ENCODE measurements around the gene SSBP2.
A peak's percentile ranks its signal among the peaks of the same experiment; 100 is the strongest.

Gene SSBP2

DNA sequence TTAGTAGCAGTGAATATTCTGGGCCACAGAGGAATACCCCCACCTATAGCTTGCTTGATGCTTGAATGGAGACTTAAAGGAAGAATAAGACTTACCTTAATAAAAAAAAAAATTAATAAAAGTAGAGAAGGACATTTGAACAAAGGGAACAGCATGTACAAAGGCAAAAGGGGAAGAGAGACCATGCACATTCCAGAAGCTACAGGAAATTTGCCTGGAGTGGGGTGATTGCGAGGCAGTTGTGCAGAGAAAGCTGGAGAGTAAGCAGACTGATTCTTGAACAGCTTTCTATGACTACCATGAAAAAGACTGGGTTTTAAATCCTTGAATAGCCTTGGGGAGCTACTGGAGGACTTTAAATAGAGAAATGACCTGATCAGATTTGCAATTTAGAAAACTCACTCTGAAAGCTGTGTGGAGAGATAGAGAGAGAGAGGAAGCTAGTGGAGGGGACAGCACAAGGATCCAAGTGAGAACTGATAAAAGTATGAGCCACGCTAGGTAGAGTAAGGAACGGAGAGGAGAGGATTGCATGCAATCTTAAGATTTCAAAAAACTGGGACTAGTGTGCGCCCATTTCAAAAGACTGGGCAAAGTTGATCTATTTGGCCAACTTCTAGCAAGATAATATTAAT, 12.5 kb upstream of the SSBP2 start:
- DNase-seq = no peak

DNA sequence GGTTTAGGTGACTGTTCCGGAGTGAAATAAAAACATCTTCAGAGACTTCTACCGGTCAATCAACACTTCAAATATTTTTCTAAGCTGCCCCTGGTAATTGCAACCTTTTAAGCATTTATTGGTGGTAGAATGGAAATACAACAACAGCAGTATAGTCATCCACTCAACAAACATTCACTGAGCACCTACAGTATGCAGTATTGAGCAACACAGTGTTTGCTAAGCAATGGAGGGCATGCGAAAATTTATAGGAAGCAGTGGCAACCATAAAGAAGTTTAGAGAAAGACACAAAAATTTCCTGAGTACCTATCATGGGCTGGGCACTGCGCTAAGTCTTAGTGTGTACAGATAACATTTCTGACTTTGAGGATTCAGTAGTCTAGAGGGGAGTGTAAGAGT, 12.0 kb upstream of the SSBP2 start:
- DNase-seq = no peak

DNA sequence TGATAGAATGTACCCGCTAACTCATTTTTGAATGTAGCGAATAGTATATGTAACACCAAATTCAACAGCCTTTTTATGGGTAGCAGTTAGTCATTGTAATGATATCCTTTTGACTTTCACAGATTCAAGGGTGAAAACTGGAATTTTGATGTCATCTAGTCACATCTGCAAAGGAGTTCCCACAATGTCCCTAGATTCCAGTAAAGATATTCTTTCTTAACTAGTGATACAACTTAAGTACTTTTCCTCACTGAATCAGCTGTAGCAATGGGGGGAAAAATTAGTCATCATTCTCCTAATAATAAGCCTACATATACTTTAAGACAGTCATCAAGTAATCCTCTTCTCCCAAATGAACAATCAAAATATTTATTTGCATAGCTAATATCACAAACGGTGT, 11.5 kb upstream of the SSBP2 start:
- no peak for DNase-seq

DNA sequence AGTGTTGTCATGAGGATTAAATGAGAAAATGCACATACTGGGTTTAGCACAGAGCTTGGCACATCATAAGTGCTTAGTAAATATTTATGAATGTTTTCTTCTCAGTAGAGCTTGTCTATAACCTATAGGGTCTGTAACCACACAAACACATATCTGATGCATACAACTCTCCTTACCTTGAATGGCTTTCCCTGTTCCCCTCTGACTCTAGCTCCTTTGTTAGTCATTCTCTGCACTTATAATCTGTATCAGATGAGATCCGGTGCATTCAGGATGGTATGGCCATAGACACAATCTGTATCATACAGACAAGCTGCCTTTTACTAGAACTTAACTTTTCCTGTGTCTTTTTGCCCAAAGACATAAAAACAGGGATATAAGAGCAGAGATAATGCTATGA, 11.1 kb upstream of the SSBP2 start:
- no peak for DNase-seq

DNA sequence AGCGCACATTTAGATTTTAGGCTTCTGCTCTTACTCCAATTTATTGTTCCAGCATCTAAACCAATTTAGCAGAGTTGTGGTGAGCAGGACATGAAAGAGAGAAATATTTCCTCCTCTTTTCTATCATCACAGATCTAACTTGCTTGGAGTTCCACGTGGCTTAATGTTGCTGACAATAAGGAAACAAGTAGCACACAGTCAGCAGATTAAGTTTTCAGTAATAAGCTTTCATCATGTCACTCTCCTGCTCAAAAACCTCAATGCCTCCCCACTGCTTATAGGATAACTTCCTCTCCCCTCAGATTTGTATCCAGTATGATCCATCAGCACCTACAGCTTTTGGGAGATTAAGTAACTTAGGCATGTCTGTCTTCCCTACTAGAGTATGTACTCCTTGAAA, 10.4 kb upstream of the SSBP2 start:
- DNase-seq = no peak

DNA sequence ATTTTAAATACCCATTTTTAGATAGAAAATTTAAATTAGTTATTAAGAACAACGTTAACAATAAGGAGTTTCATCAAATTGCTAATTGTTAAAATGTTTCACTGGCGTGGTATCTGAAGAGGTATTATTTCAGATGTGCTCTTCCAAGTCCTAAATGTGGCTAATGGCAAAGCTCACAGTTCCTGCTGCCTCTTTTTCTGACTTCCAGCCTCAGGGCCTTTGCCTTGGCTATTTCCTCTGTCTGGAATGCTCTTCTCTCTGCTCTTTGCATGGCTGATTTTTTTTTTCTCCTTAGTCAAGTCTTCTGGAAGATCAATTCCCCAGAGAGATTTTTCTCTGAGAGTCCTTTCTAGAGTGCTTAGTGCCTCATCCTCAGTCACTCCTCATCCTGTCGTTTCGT, 9.6 kb upstream of the SSBP2 start:
- no peak for DNase-seq

DNA sequence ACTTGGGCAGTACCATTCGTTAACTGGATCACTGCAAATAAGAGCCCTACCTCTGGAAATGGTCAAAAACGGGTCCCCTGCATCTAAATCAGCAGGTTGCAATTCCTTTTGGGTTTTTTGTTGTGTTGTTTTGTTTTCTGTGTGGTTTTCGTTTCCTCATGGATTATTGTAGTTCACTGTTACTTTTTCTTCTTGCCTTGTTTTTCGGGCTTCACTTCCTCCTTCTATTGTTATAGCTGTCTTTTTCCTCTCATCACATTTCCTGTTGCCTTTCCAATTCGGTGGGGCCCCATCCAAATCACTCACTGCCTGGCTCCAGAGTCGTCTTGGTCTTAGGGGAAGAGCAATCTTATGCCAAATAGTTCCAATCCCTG, 8.7 kb upstream of the SSBP2 start:
- DNase-seq = no peak

DNA sequence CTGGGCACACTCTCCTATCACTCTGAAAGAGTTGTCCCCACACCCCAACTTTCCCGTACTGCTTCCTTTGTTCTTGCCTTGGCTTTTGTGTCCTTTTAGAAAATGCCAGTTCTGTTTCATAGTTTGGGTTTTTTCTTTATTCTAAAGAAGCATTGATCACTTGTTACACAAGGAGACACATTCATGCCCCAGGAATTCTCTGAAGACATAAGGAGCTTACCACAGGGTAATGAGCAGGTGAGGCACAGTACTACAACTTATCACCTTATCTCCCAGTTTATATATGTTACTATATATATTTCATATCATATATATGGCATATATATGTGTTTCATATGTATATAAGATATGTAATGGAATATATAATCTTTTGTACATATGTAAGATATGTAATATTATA, 6.5 kb upstream of the SSBP2 start:
- no peak for DNase-seq

DNA sequence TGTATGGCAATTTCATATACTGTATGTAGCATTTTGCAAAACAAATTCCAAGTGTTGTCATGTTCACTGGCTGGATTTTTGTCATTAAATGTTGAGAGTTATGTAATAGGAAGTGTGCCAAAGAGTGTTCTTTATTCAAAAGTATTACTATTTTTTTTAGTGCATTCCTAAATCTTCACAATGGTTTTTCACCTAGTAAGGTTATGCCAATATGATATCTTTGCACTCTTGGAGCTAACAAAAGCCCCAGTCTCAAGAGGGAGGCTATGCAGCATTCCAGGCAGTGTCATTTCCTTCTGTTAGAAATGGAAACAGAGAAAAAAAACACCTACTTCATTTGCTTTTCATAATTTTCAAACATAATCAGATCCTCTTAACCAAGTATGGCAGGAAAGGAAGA, 5.1 kb upstream of the SSBP2 start:
- DNase-seq = no peak

DNA sequence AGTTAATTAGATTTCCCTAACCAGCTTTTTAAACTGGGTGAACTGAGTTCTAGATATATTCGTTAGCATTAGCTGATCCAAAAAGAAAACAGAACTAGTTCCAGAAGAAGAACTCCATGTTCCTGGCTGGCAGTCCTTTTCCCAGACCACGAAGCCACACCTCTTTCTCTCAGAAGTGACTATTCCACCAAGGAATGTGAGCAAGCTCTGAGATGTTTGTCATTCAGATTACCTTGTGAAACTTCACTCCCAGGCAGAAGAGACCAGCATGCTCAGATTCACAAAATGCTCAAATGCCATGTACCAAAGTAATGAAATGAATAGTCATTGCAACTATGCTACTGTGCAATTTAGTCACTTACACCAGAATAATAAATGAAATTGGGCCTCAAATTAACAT, 4.4 kb upstream of the SSBP2 start:
- DNase-seq = peak in 1 of 2 experiments; percentile 51

DNA sequence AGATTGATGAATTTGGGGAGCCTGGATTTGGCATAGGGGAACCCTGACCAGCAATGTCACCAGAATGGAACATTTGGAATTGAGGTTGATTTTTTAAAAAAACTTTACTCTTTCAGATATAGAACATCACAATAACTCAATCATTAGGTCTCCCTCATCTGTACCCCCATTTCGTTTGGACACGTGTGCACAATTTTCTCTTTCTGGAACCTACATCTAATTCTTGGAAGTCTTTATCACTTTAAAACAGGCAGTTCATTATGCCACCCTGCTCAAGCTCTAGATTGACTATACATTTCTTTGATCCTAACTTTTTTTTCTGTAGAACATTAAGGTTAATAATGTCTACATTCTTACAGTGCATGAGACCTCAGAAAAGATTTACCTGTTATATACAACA, 3.7 kb upstream of the SSBP2 start:
- no peak for DNase-seq

DNA sequence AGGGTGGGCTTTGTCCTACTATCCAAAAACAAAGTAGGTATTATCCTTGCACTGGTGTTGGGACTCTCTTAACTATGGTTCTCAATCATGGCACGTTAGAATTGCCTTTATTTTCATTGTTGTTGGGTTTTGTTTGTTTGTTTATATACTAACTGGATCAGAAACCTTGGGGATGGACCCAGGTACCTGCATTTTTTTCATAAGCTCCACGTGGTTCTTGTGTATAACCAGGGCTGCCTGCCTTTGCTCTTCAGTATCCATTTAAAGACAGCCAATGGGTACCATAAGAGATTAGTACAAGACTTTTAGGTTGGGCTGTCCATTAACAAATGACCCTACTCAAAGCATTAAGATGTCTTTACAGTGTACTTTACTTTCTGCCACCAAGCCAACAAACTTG, 2.5 kb upstream of the SSBP2 start:
- DNase-seq = no peak

DNA sequence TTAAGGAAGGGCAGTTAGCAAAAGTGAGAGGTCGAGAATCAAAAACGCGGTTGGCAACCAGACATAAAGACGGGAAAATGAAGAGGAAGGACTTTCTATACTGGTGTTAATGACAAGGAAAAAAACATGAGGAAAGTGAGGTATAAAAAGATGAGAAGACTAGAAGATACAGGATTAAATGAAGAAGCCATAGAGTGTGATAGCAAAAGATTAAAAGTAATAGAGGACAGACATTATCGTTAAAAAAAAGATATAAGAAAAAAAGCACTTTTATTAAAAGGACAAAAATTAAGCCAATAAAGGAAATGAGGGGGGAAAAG, 1.7 kb upstream of the SSBP2 start:
- no peak for DNase-seq

DNA sequence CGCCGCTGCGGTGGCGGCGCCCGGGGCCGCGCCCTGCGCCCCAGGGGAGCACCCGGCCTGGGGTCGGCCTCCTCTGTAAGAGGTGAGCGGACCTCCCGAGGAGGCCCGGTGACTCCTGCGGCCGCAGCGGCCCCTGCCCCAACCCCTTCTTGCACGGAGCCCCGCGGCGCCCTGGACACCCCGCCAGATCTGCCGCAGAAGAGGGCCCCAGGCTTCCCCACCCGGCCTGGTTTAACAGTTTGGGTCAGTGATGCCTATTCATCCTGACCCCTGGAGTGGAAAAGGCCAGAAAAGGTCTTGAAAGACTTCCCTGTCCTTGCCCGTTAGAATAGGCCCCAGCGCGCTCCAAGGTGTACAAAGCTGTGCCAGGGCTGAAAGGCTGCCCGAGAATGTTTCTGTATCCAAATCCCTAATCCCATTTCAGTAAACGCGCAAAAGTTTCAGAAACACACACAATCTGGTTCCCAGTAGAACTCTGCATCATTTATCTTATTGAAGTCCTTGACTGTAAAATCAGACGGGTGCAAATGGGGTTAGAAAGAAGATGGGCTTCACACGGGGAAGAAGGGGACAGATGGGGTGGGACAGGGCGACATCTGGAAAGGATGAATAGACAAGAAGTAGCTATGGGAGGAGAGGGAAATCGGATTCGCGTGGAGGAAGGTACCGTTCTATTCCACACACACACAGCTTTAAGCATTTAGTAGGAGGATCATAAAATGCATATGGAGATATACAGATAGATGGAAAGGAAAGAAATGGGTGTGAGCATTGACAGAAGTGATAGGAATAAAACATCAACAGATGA, 1.1 kb upstream of the SSBP2 start:
- peak; percentile 13 to 75 for DNase-seq

DNA sequence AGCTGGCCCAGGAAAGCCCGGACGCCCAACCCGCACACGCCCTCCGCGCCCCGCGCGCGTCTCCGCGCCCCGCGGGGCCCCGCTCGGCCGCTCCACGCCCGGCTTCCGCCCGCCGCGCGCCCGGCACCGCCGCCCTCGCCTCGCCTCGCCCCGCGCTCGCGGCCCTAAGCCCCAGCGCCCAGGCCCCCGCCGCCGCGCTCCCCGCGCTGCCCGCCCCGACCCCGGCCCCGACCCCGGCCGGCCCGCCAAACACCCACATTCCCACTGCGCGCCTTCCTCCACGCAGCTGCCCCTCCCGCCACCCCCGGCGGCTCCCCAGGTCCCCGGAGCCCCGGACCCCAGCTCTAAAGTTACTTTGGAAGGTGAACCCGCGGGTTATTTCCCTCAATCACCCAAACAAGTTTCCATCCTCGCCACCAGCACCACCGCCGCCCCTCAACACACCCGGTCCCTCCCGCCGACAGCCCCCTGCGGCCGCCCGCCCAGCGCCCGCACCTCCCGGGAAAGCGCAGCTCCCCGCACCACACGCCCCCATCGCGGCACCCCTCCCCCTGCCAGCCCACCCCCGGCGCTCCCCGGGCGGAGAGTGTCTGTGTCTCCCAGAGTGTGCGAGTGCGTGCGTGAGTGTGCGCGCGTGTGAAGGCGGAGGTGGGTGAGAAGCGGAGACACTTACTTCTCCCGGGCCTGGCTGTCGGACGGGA, 439 bp downstream of the SSBP2 start:
- DNase-seq = no peak

DNA sequence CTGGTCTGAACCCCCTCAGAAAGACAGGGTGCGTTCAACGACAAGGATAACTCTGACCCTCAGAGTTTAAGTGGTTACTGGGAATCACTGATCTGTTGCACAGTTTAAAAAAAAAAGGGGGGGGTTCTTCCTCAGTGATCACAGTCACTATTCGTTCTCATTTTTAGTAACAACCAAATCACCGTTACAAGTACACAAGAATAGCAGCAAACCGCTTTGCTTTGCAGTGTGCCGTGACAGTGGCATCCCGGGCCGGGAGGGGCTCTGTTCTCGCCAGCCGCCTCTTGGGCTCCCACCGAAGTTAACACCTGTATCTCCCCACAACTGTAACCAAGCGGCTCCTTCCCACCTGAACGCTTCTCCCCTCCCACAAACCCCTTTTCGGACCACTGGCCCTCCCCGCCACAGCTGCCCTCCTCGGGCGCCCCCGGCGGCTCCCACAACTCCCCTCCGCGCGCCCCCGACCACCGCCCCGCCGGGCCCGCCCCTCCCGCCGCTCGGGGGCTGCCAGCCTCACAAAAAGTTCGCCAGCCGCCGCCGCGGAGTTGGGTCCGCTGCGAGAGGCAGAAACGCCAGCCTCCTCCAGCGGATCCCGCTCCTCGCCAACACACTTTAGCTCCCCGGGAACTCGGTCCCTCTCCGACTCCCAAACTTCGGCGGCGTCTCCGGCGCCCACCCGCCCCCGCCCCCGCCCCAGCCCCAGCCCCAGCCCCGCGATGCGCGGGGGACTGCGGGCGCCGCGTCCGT, 1.2 kb downstream of the SSBP2 start:
- peak in 1 of 2 experiments; percentile 14 for DNase-seq

DNA sequence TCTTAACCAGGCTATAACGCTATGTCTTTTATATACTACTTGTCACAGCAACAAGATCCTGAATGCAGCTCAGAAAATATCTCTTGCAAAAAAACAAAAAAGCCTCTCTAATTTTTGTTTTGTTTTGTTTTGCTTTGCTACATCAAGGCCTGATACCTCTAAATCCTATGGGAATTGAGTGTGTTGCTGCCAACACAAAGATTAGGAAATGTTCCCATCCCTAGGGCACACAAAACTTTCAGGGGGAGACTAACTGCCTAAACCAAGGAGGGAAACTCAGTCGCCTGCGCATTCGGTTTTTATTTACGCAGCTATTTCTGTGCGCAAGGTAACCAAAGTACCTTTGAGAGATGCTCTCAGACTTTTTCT, 1.7 kb downstream of the SSBP2 start:
- peak; percentile 8 to 21 for DNase-seq

DNA sequence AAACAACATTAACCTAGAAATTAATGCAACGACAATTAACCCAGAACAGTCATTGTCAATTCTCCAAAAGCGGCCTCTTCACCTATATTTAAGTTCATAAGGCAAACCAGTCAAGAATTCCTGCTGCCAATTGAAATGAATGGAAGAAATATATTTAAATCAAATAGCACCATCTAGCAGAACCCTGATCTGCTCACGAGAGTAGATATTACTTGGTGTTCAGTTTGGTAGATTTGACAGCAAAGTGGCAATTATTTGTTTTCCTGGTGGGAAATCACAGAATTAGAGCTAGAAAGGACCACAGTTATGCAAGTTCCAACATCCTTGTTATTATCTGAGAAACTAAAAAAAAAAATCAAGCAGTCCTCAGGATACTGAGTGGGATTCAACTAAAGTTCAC, 2.3 kb downstream of the SSBP2 start:
- peak in 1 of 2 experiments; percentile 14 for DNase-seq

DNA sequence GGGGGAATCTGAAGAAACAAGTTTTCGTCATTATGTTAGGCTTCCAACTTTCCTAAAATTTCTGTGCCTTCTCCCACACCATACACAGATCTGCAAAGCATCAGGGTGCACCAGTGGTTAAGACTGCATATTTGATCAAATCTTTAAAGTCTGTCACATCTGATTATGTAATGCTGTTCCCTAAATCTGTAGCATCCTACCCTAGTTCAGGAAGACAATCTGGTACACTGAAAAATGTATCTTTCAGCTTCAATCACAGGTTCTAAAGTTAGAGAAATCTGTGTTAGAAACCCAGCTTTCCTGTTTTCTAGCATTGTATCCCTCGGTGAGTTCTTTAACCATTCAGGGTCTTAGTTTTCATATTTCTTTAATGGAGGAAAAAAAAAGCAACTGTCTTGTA, 3.9 kb downstream of the SSBP2 start:
- DNase-seq = no peak

DNA sequence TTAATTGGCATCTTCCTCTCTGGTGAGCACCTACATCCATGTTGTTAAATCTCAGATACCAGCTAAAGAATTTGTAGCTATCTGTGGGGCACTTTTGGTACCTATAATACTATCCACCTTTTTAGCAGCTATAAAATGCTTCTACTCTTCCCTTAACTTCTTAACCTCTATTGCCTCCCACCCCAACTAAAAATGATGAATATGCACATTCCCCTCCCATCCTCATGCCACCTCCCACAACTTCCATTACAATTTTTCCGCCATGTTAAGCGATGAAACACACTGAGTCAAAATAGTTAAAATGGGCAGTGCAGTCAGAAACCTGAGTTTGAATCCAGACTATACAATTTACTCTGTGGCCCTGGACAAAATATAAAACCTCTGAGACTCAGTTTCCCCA, 10.1 kb downstream of the SSBP2 start:
- no peak for DNase-seq

DNA sequence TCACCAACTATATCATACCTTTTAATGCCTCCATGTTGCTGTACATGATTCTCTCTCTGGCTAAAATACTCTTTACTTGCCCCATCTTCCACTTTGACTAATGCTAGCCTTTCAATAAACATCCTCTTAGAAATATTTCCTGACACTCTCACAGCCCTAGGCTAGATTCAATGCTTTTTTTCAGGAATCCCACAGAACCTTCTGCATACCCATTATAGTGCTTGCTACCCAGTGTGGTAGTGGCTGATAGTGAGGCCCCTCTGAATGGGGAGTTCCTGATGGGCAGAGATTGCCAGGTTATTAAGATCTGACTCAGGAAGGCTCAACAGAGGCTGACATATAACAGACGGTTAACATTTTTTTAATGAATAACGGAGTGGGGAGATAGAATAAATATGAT, 11.6 kb downstream of the SSBP2 start:
- DNase-seq = no peak

DNA sequence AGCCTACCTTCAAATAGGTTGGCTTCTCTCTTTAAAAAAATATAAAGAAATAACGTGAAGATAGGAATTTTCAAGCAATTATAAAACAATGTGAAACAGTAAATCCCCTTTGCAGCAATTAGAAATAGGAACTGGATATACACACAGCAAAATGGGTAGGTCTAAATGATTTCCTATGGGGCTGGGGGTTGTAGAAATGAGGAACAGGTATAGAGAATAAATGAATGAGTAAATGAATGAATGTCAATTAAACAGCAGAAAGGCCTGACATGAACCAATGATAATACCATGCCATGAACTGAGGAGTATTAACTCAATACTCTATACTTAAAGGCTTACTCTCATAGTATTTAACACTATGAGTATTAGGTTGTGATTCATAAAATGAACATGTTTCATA, 21.6 kb downstream of the SSBP2 start:
- no peak for DNase-seq

DNA sequence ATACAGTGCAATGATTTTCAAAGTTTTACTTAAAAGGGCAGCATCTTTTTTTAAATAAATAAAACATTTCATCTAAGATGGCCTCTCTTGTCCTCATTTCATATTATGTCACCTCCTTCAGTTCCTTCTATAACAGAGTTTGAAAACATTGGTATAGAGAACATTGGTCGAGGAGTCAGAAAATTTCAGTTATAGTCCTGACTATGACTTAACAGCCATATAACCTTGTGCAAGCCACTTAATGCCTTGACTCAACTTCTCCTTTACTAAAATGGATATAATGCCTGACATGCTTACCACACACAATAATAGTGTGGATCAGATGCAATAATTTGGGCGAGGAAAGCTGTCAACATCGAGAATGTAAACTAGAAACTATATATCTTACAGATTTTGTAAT, 22.6 kb downstream of the SSBP2 start:
- no peak for DNase-seq

DNA sequence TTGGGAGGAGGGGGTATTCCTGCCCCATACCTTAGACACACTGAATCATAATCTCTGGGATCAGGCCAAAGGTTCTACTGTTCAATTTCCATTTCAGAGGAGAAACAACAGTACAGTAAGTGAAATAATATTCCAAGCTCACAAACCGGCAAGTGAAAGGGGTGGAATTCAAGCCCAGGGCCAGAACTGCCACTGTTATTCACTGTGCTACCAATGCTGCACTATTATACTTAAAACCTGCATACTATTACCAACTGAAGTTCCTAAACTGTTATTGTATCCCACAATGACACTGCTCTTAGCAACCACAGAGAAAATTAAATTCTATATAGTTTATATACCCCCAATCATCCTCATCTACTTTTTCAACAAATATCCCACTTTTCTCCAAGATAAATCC, 24.6 kb downstream of the SSBP2 start:
- DNase-seq = no peak

Data from NCI-H446 (cell line).